BE2C (cell line): Measurements from ENCODE around the gene PHLPP1.

Experiments
- DNase-seq: peaks from one replicate; pipeline ENCODE4 v3.0.0-alpha.2; 2020
- H3K27me3 ChIP-seq: fragments of 250-450 bp; sonication (Bioruptor Pico); 2 replicates; pipeline ENCODE4 v1.5.1; 2020; ENCODE audit warnings: mild to moderate bottlenecking
- H3K36me3 ChIP-seq: fragments of 250-450 bp; sonication (Bioruptor Pico); 2 replicates; pipeline ENCODE4 v1.5.1; 2020; ENCODE audit warnings: mild to moderate bottlenecking
- H3K4me1 ChIP-seq: fragments of 250-450 bp; sonication (Bioruptor Pico); 2 replicates; pipeline ENCODE4 v1.5.1; 2020
- H3K4me3 ChIP-seq: 2 replicates; pipeline ENCODE4 v1.5.1; 2011; ENCODE audit warnings: low read depth, low read length
- H3K9me3 ChIP-seq: fragments of 250-450 bp; sonication (Bioruptor Pico); 2 replicates; pipeline ENCODE4 v1.5.1; 2020
- CTCF ChIP-seq: IDR thresholded peaks from 2 replicates; pipeline ENCODE4 v1.5.1; 2012; ENCODE audit warnings: mild to moderate bottlenecking, low read depth, low read length

PHLPP1 gene

GRCh38 chr18:62963507-62963906 lies 248.2 kb downstream of the PHLPP1 start:
- H3K9me3 ChIP-seq: no peaks in the 10 kb centered on the region
- H3K4me1 ChIP-seq: no peaks in the 10 kb centered on the region
- DNase-seq: no peak
- H3K36me3 ChIP-seq: no peaks in the 10 kb centered on the region
- TF ChIP-seq CTCF: no peak
- H3K4me3 ChIP-seq: no peak overlapping the region
- H3K27me3 ChIP-seq: no peaks in the 10 kb centered on the region

DNA sequence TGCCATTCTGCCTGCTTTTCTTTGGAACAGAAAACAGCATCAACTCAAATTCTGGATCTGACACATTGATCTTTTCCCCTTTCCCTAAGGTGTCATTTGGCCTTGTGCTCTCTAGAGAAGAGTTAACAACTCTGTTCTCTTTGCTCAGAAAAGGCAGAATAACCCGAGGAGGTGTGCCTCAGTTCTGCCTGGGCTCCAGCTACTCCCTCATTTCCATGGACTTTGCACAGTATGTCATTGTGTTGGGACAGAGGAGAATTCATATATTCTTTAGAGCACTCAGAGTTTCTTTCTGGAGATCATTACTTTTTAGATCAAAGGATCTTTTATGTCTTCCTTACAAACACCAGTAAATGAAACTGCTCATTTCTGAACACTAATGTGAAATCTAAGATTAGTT lies 249.1 kb downstream of the PHLPP1 start:
- H3K9me3 ChIP-seq: no peaks in the 10 kb centered on the region
- H3K4me1 ChIP-seq: no peaks in the 10 kb centered on the region
- no peak overlapping the region for H3K4me3 ChIP-seq
- H3K27me3 ChIP-seq: no peaks in the 10 kb centered on the region
- no peak for TF ChIP-seq CTCF
- no peaks in the 10 kb centered on the region for H3K36me3 ChIP-seq
- DNase-seq: no peak

DNA sequence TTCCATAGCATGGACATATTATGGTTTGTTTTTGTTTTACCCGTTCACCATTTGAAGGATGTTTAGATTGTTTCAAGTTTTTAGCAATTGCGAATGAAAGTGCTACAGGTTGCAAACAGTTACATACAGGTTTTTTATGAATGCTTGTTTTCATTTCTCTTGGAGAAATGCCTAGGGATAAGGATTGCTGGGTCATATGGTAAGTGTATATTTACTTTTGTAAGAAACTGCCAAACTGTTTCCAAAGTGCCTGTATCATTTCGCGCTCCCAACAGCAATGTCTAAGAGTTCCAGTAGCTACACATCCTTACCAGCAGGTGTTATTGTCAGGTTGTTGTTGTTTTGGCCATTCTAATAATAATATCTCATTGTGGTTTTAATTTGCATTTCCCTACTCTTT lies 251.7 kb downstream of the PHLPP1 start:
- no peaks in the 10 kb centered on the region for H3K36me3 ChIP-seq
- TF ChIP-seq CTCF: no peak
- H3K9me3 ChIP-seq: no peaks in the 10 kb centered on the region
- no peaks in the 10 kb centered on the region for H3K27me3 ChIP-seq
- no peaks in the 10 kb centered on the region for H3K4me1 ChIP-seq
- no peak for DNase-seq
- no peak overlapping the region for H3K4me3 ChIP-seq

- no peak for DNase-seq
- no peak for TF ChIP-seq CTCF
- no peaks in the 10 kb centered on the region for H3K9me3 ChIP-seq
- H3K4me1 ChIP-seq: no peaks in the 10 kb centered on the region
- H3K36me3 ChIP-seq: no peaks in the 10 kb centered on the region
- no peaks in the 10 kb centered on the region for H3K27me3 ChIP-seq
- H3K4me3 ChIP-seq: no peak overlapping the region
These were observed 258.3 kb downstream of the PHLPP1 start for GRCh38 chr18:62973689-62974088.

GRCh38 chr18:62974388-62974787 lies 259.0 kb downstream of the PHLPP1 start:
- Histone ChIP-seq H3K4me3 (no peak overlapping the region), H3K27me3 (no peaks in the 10 kb centered on the region), H3K36me3 (no peaks in the 10 kb centered on the region), H3K4me1 (no peaks in the 10 kb centered on the region), H3K9me3 (no peaks in the 10 kb centered on the region)
- TF ChIP-seq CTCF: no peak
- DNase-seq: no peak

- no peaks in the 10 kb centered on the region for H3K27me3 ChIP-seq
- no peak for DNase-seq
- H3K4me1 ChIP-seq: no peaks in the 10 kb centered on the region
- TF ChIP-seq CTCF: no peak
- H3K4me3 ChIP-seq: no peak overlapping the region
- H3K36me3 ChIP-seq: no peaks in the 10 kb centered on the region
- H3K9me3 ChIP-seq: no peaks in the 10 kb centered on the region
These were observed 259.8 kb downstream of the PHLPP1 start for GRCh38 chr18:62974928-62975675.
